ENCODE data around the gene TBC1D17. TPM values are rescaled to one million over a fixed set of nuclear protein-coding genes. Genes with fewer than 3 reads are reported as not detected.

Gene TBC1D17
- total and polyA plus RNA-seq, 4 donors, result 11.3 to 27.9 (median 17.2) TPM

GRCh38 chr19:49873129-49873521 lies 4.4 kb upstream of the TBC1D17 start (continued):
- TF ChIP-seq ZBTB33 (IDR thresholded peaks at IDR 0.05), result no peak
- TF ChIP-seq NR2F2 (IDR thresholded peaks at IDR 0.05), result no peak
- TF ChIP-seq TAF1 (conservative IDR thresholded peaks at IDR 0.05), result no peak

- Histone ChIP-seq H3K36me3 (ENCODE audit: control insufficient read depth in 4 of 4, insufficient read depth in 3 of 4, low read depth in 1 of 4, low read length in 3 of 4) (no peaks in the 10 kb centered on the region), H3K4me3 (ENCODE audit: low read depth in 1 of 3, low read length in 3 of 3) (no peak overlapping the region), H3K27me3 (ENCODE audit: control insufficient read depth in 4 of 4, insufficient read depth in 4 of 4, low read length in 3 of 4) (no peaks in the 10 kb centered on the region), H3K9ac (ENCODE audit: low read depth in 1 of 2, low read length in 2 of 2) (no peak overlapping the region), H3K27ac (ENCODE audit: low read depth in 1 of 2, low read length in 2 of 2) (no peak overlapping the region), H3K9me3 (ENCODE audit: control insufficient read depth in 4 of 4, low read length in 3 of 4) (no peaks in the 10 kb centered on the region), H3K4me1 (ENCODE audit: control insufficient read depth in 4 of 4, insufficient read depth in 4 of 4, low read length in 3 of 4) (peaks cover 6 to 40% (median 30%) of the 10 kb centered on the region in 4 donors)
- WGBS, result 93% methylated on average over 10 of the region's 10 CpGs
- TF ChIP-seq FOXA2 (IDR thresholded peaks at IDR 0.05) (no peak), RAD21 (IDR thresholded peaks at IDR 0.05) (no peak), FOXA1 (IDR thresholded peaks at IDR 0.05) (no peak), GABPA (IDR thresholded peaks at IDR 0.05 in 1 of 2, conservative IDR thresholded peaks at IDR 0.05 in 1 of 2) (no peak), CTCF (IDR thresholded peaks at IDR 0.05; ENCODE audit: low read depth, low read length, missing input control) (no peak)
- no peak for DNase-seq (ENCODE audit: low spot score)
Measured at GRCh38 chr19:49873834-49874233, 3.7 kb upstream of the TBC1D17 start.

GRCh38 chr19:49874503-49875157 lies 2.9 kb upstream of the TBC1D17 start:
- H3K9ac ChIP-seq (ENCODE audit: low read depth in 1 of 2, low read length in 2 of 2), result no peak overlapping the region
- DNase-seq (ENCODE audit: low spot score), result no peak
- H3K27ac ChIP-seq (ENCODE audit: low read depth in 1 of 2, low read length in 2 of 2), result no peak overlapping the region
- peaks cover 0 to 7% (median 2%) of the 10 kb centered on the region in 4 donors for H3K36me3 ChIP-seq (ENCODE audit: control insufficient read depth in 4 of 4, insufficient read depth in 3 of 4, low read depth in 1 of 4, low read length in 3 of 4)
- no peak overlapping the region for H3K4me3 ChIP-seq (ENCODE audit: low read depth in 1 of 3, low read length in 3 of 3)
- H3K27me3 ChIP-seq (ENCODE audit: control insufficient read depth in 4 of 4, insufficient read depth in 4 of 4, low read length in 3 of 4), result no peaks in the 10 kb centered on the region
- TF ChIP-seq HNF4A (conservative IDR thresholded peaks at IDR 0.05) (no peak), JUND (IDR thresholded peaks at IDR 0.05) (no peak), FOXA1 (IDR thresholded peaks at IDR 0.05) (no peak), TAF1 (conservative IDR thresholded peaks at IDR 0.05) (no peak), GABPA (IDR thresholded peaks at IDR 0.05 in 1 of 2, conservative IDR thresholded peaks at IDR 0.05 in 1 of 2) (no peak), CTCF (IDR thresholded peaks at IDR 0.05; ENCODE audit: low read depth, low read length, missing input control) (no peak), ZBTB33 (IDR thresholded peaks at IDR 0.05) (no peak), RAD21 (IDR thresholded peaks at IDR 0.05) (no peak), SP1 (IDR thresholded peaks at IDR 0.05) (no peak), HNF4G (IDR thresholded peaks at IDR 0.05) (no peak), ATF3 (IDR thresholded peaks at IDR 0.05) (no peak), EGR1 (IDR thresholded peaks at IDR 0.05; ENCODE audit: low read depth in 2 of 2) (no peak), YY1 (IDR thresholded peaks at IDR 0.05) (no peak), NR2F2 (IDR thresholded peaks at IDR 0.05) (no peak), REST (IDR thresholded peaks at IDR 0.05) (no peak)
- 95% methylated on average over 11 of the region's 11 CpGs for WGBS
- no peaks in the 10 kb centered on the region for H3K9me3 ChIP-seq (ENCODE audit: control insufficient read depth in 4 of 4, low read length in 3 of 4)
- H3K4me1 ChIP-seq (ENCODE audit: control insufficient read depth in 4 of 4, insufficient read depth in 4 of 4, low read length in 3 of 4), result peaks cover 6 to 41% (median 32%) of the 10 kb centered on the region in 4 donors
